Measurements from ENCODE around the gene PLA2G15.

PLA2G15 gene

GRCh38 chr16:68244903-68245853 lies at the start of gene PLA2G15:
Gene PLA2G15 (plus strand): TSS chr16:68245373. CDS start chr16:68245427, 54 bp downstream.
- in situ Hi-C loops (cut with HindIII; ENCODE audit: low sequenced_read_pairs): loop anchor here (5.0 kb wide), 1 partner anchor 87 kb away; no protein-coding TSS in a partner anchor

GRCh38 chr16:68197250-68197649 lies 47.9 kb upstream of the PLA2G15 start:
- in situ Hi-C loops (cut with HindIII; ENCODE audit: low sequenced_read_pairs): no loop called here

GRCh38 chr16:68200088-68200783 lies 44.9 kb upstream of the PLA2G15 start:
- in situ Hi-C loops (cut with HindIII; ENCODE audit: low sequenced_read_pairs): loop anchor here (10.0 to 25.0 kb wide), 2 partner anchors 88 to 485 kb away; partner anchors contain the start of gene GFOD2

- in situ Hi-C loops (cut with HindIII; ENCODE audit: low sequenced_read_pairs): loop anchor here (10.0 to 25.0 kb wide), 2 partner anchors 90 to 487 kb away; partner anchors contain the start of gene GFOD2
Observed at GRCh38 chr16:68202091-68202519, 43.1 kb upstream of the PLA2G15 start.

- in situ Hi-C loops (cut with HindIII; ENCODE audit: low sequenced_read_pairs): loop anchor here (10.0 to 25.0 kb wide), 2 partner anchors 94 to 491 kb away; partner anchors contain the start of gene GFOD2
Observed at GRCh38 chr16:68206245-68206644, 38.9 kb upstream of the PLA2G15 start.

GRCh38 chr16:68214726-68215125 lies 30.4 kb upstream of the PLA2G15 start:
- in situ Hi-C loops (cut with HindIII; ENCODE audit: low sequenced_read_pairs): loop anchor here (25.0 kb wide), 1 partner anchor 102 kb away; no protein-coding TSS in a partner anchor

GRCh38 chr16:68215302-68215701 lies 29.9 kb upstream of the PLA2G15 start:
- in situ Hi-C loops (cut with HindIII; ENCODE audit: low sequenced_read_pairs): loop anchor here (25.0 kb wide), 1 partner anchor 103 kb away; no protein-coding TSS in a partner anchor

GRCh38 chr16:68216240-68216639 lies 28.9 kb upstream of the PLA2G15 start:
- in situ Hi-C loops (cut with HindIII; ENCODE audit: low sequenced_read_pairs): loop anchor here (25.0 kb wide), 1 partner anchor 104 kb away; no protein-coding TSS in a partner anchor

GRCh38 chr16:68217506-68217905 lies 27.7 kb upstream of the PLA2G15 start:
- in situ Hi-C loops (cut with HindIII; ENCODE audit: low sequenced_read_pairs): loop anchor here (25.0 kb wide), 1 partner anchor 105 kb away; no protein-coding TSS in a partner anchor

- in situ Hi-C loops (cut with HindIII; ENCODE audit: low sequenced_read_pairs): loop anchor here (25.0 kb wide), 1 partner anchor 108 kb away; no protein-coding TSS in a partner anchor
Observed at GRCh38 chr16:68219725-68220351, 25.3 kb upstream of the PLA2G15 start.

- in situ Hi-C loops (cut with HindIII; ENCODE audit: low sequenced_read_pairs): loop anchor here (25.0 kb wide), 1 partner anchor 111 kb away; no protein-coding TSS in a partner anchor
Observed at GRCh38 chr16:68223072-68223471, 22.1 kb upstream of the PLA2G15 start.

- in situ Hi-C loops (cut with HindIII; ENCODE audit: low sequenced_read_pairs): no loop called here
Observed at GRCh38 chr16:68226116-68226515, 19.1 kb upstream of the PLA2G15 start.

- in situ Hi-C loops (cut with HindIII; ENCODE audit: low sequenced_read_pairs): no loop called here
Observed at GRCh38 chr16:68227183-68227793, 17.9 kb upstream of the PLA2G15 start.

GRCh38 chr16:68227850-68228553 lies 17.2 kb upstream of the PLA2G15 start:
- in situ Hi-C loops (cut with HindIII; ENCODE audit: low sequenced_read_pairs): no loop called here

GRCh38 chr16:68228652-68229051 lies 16.5 kb upstream of the PLA2G15 start:
- in situ Hi-C loops (cut with HindIII; ENCODE audit: low sequenced_read_pairs): no loop called here

GRCh38 chr16:68229431-68230175 lies 15.6 kb upstream of the PLA2G15 start:
- in situ Hi-C loops (cut with HindIII; ENCODE audit: low sequenced_read_pairs): no loop called here

GRCh38 chr16:68230176-68230571 lies 15.0 kb upstream of the PLA2G15 start:
- in situ Hi-C loops (cut with HindIII; ENCODE audit: low sequenced_read_pairs): no loop called here

- in situ Hi-C loops (cut with HindIII; ENCODE audit: low sequenced_read_pairs): no loop called here
Observed at GRCh38 chr16:68230956-68231355, 14.2 kb upstream of the PLA2G15 start.

All from endothelial cell of hepatic sinusoid (primary cell).